Memory B cell (primary cell): ENCODE results near the gene BTNL9.
"Not testable (repeated sequence)": the region's sequence is repeated elsewhere in the genome, so short reads cannot be mapped to it uniquely, and the experiment has no call there.

ENCODE experiments used
- ATAC-seq: fragments of 150-1000 bp; cut with Tn5 transposase; 2 replicates; pipeline ENCODE4 v1.10.0; 2021; ENCODE audit warnings: low read depth, mild to moderate bottlenecking, moderate library complexity
- DNase-seq, 2 donors: peaks; one replicate each; pipeline ENCODE4 v3.0.0; 2022; ENCODE audit warnings: low spot score in 2 of 2
- H3K27ac Mint-ChIP-seq: one replicate; pipeline ENCODE4 v1.8.0; 2022; ENCODE audit warnings: mild to moderate bottlenecking, moderate library complexity, mixed read lengths
- H3K27me3 Mint-ChIP-seq: one replicate; pipeline ENCODE4 v1.8.0; 2022; ENCODE audit warnings: mixed read lengths
- H3K36me3 Mint-ChIP-seq: one replicate; pipeline ENCODE4 v1.8.0; 2022; ENCODE audit warnings: mild to moderate bottlenecking, mixed read lengths
- H3K4me1 Mint-ChIP-seq: one replicate; pipeline ENCODE4 v1.8.0; 2022; ENCODE audit warnings: mixed read lengths
- H3K4me3 Mint-ChIP-seq: one replicate; pipeline ENCODE4 v1.8.0; 2022; ENCODE audit warnings: mild to moderate bottlenecking, moderate library complexity, mixed read lengths
- H3K9me3 Mint-ChIP-seq: one replicate; pipeline ENCODE4 v1.8.0; 2022; ENCODE audit warnings: mixed read lengths

BTNL9 gene

DNA sequence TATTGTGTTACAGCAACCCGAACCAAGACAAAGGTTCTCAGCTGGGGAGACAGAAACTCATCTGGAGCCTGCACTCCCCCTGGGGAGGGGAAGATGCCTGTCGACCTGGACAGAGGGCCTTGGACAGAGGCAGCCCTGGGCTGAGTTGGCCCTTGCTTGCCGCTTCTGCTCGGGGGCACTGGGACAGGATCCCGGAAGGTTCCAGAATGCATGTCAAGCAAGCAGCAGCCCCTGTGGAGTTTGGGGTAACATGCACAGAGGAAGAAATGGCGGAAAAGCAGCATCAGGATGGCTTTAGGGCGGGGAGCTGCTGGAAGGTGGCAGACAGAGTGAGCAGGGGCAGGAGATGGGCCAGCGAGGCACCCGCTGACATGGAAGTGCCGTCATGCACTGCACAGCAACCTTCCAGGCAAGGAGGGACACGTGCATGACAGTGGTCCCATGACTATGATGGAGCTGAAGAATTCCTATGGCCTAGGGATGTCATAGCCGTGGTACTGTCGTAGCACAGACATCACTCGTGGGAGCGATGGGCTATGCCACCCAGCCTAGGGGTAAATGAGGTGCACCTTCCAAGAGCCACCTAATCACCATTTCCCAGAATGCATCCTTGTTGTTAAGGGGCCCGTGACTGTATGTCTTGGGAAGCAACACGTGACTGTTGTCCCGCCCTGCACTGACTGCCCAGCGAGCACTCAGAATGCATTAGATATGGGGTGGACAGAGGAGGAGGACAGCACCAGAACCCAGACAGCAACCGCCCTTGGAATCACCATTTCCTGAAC lies 64.7 kb downstream of the BTNL9 start:
- not testable (repeated sequence) for H3K36me3 Mint-ChIP-seq, H3K9me3 Mint-ChIP-seq, H3K27ac Mint-ChIP-seq, ATAC-seq, H3K4me1 Mint-ChIP-seq, DNase-seq
- Mint-ChIP-seq H3K4me3 (peak overlapping the region; percentile 57), H3K27me3 (peaks cover 29% of the 10 kb centered on the region)

DNA sequence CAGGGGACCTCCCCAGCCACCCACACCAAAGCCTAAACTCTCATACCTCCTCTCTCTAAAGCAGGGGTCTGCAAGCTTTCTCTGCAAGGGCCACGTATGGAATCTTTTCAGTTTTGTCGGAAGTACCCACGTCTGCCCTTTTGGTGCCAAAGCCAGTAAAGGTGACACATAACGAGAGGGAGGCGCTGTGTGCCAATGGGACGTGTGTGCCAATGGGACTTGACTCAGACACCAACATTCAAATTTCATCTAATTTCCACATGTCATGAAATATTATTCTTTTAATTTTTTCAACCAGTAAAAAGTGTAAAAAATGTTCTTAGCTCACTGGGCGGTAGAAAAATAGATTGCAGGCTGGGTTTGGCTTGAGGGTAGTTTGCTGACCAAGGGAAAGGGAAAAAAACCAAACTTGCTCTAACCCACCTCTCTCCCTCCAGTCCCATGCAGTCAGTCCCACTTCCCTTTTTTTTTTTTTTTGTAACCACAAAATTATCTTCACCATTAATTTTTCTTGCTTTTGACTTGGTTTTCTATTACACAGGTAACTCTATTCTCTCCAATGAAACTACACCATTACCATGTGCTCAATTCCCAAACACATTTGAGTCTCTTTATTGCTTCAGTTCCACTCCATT lies 65.4 kb downstream of the BTNL9 start:
- peaks cover 8% of the 10 kb centered on the region for H3K4me1 Mint-ChIP-seq
- H3K36me3 Mint-ChIP-seq, result peaks cover 3% of the 10 kb centered on the region
- DNase-seq, result no peak
- peaks cover 30% of the 10 kb centered on the region for H3K27me3 Mint-ChIP-seq
- no peak overlapping the region for H3K4me3 Mint-ChIP-seq
- H3K27ac Mint-ChIP-seq, result no peak overlapping the region
- no peak for ATAC-seq
- peaks cover 1% of the 10 kb centered on the region for H3K9me3 Mint-ChIP-seq

DNA sequence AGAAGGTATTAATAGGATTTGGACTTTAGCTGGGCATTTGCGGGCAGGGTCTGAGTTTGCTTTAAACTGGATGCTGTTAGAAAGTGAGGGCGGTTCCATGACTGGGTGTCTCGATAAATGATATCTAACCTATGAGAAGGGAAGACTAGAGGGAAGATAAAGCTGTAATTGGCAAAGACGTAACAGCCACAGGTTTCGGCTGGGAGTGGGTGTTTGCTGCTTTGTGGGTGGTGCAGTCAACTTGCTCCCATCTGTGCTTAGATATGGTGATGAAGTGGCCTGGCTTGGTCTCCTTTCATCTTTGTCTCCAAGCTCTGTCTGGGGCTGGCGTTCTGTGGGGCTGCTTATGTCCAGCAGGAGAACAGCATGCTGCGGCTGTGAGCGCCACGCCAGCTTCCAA lies 67.6 kb downstream of the BTNL9 start:
- Mint-ChIP-seq H3K27me3 (peaks cover 42% of the 10 kb centered on the region), H3K27ac (no peak overlapping the region), H3K4me3 (no peak overlapping the region), H3K4me1 (peaks cover 8% of the 10 kb centered on the region), H3K36me3 (peaks cover 3% of the 10 kb centered on the region), H3K9me3 (peaks cover 1% of the 10 kb centered on the region)
- DNase-seq, result no peak
- ATAC-seq, result no peak

DNA sequence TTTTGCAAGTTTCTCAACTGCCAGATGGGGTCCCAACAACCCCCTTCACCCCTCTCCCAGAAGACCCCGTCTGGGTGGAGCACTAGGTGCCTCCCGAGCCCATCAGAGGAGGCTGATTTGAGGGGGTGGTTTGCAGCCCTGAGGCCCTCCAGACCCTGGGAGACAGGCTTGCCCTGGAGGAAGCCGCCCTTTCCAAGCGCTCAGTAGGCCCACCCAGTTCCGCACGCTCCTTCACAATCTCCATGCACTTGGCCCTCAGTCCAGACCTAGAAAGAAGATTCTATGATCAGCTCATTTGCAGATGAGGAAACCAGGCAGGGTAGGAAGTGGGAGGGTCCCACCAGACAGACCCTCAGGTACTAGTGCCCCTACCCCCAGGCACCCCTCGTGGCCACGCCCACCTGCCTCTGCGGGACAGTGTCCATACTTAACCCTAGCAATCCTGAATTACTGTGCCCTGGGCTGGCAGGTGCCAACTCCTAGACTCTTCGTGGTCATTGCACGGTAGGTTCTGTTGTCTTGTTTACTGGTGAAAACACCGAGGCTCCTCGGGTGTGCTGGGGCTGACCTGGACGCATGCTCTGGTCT lies 68.6 kb downstream of the BTNL9 start:
- H3K36me3 Mint-ChIP-seq, result peaks cover 3% of the 10 kb centered on the region
- H3K9me3 Mint-ChIP-seq, result peaks cover 1% of the 10 kb centered on the region
- no peak for ATAC-seq
- DNase-seq, result no peak
- H3K27ac Mint-ChIP-seq, result no peak overlapping the region
- H3K4me1 Mint-ChIP-seq, result peaks cover 8% of the 10 kb centered on the region
- no peak overlapping the region for H3K4me3 Mint-ChIP-seq
- H3K27me3 Mint-ChIP-seq, result peaks cover 41% of the 10 kb centered on the region

DNA sequence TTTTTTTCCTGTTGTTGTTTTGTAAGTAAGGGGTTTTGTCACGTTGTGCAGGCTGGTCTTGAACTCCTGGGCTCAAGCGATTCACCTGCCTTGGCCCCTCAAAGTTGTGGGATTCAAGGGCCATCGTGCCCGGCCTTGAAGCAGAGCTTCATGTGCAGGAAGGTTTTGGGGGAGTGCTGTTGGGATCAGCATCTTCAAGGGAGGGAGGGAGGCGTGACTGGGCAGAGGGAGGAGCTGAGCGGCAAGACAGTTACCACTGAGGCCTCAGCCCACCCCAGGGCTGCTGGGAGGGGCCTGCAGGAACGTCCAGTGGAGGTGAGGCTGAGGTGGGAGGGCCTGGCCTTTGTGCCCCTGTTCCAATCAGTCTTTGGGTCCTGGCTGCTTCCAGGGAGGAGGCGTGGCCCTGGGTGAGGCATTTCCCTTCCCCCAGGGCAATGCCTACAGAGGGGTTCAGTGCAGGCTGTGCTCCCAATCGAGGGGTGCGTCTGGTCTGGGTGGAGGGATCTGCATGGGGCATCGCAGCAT lies 69.5 kb downstream of the BTNL9 start:
- Mint-ChIP-seq H3K4me3 (no peak overlapping the region), H3K4me1 (peaks cover 6% of the 10 kb centered on the region), H3K9me3 (peaks cover 2% of the 10 kb centered on the region), H3K36me3 (no peaks in the 10 kb centered on the region), H3K27ac (no peak overlapping the region), H3K27me3 (peaks cover 43% of the 10 kb centered on the region)
- ATAC-seq, result no peak
- no peak for DNase-seq

DNA sequence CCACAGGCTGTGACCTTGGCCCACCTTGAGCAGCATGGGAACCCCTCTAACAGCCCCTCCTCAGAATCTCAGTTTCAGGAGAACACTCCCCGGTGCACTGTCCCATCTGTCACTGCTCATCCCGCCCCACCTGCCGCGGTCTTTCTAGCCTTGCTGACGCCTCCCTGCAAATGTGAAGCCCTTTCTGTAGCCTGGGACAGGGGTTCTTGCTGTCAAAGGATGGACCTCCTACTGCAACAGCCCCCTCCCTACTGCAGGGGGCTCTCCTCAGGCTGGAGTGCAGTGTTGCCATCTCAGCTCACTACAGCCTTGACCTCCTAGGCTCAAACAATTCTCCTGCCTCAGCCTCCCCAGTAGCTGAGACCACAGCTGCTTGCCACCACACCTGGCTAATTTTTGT lies 70.9 kb downstream of the BTNL9 start:
- DNase-seq (no peak), ATAC-seq (no peak)
- Mint-ChIP-seq H3K36me3 (no peaks in the 10 kb centered on the region), H3K4me3 (no peak overlapping the region), H3K27me3 (peaks cover 48% of the 10 kb centered on the region), H3K4me1 (no peaks in the 10 kb centered on the region), H3K27ac (no peak overlapping the region), H3K9me3 (peaks cover 2% of the 10 kb centered on the region)
